H1 (cell line): ENCODE results near the gene CRYBB1. TPM values are rescaled to one million over a fixed set of nuclear protein-coding genes. Genes with fewer than 3 reads are reported as not detected.

Source experiments
- BACH1 ChIP-seq: IDR thresholded peaks from 2 replicates; pipeline ENCODE4 v1.6.1; 2012; ENCODE audit warnings: low read length, improper control_type of control experiment
- SRF ChIP-seq: IDR thresholded peaks from 2 replicates; pipeline ENCODE4 v1.6.1; 2011; ENCODE audit warnings: mild to moderate bottlenecking, low read depth, low read length, moderate library complexity
- TAF1 ChIP-seq: IDR thresholded peaks from 2 replicates; pipeline ENCODE4 v1.6.1; 2011; ENCODE audit warnings: mild to moderate bottlenecking, low read depth, low read length
- polyA plus RNA-seq, 7 experiments: library from polyadenylated mRNA; depleted of rRNA in 3 of 7; stranded (reverse) in 5 of 7; unstranded in 2 of 7; fragments of >200 nt in 5 of 7; fragments of 200-250 nt in 2 of 7; gene quantifications; 1 replicate in 5 of 7; 2 replicates in 1 of 7; 4 replicates in 1 of 7; pipeline versions ENCODE4 v1.2.1 to v1.2.3, GENCODE V29; 2011 to 2013; ENCODE audit warnings: missing spikeins in 2 of 7, mixed read lengths in 2 of 7
- total RNA-seq: library from RNA; stranded (reverse); fragmentation: NEBNext Ultra II Directional; extraction: Animal tissue kit (Norgen Biotek cat#: 25700); gene quantifications from 2 replicates; pipeline ENCODE4 v1.2.1, GENCODE V29; 2021
- TF ChIP-seq, protein P1 (sequence below): IDR thresholded peaks from 2 replicates; pipeline ENCODE4 v1.6.1; 2012; ENCODE audit warnings: inconsistent platforms

CRYBB1 gene
- total and polyA plus RNA-seq, 2 of the 8 experiments (the other 6 are each of a cell fraction or from before 2014, with no cell fraction given) = 1.7 to 6.0 TPM

DNA sequence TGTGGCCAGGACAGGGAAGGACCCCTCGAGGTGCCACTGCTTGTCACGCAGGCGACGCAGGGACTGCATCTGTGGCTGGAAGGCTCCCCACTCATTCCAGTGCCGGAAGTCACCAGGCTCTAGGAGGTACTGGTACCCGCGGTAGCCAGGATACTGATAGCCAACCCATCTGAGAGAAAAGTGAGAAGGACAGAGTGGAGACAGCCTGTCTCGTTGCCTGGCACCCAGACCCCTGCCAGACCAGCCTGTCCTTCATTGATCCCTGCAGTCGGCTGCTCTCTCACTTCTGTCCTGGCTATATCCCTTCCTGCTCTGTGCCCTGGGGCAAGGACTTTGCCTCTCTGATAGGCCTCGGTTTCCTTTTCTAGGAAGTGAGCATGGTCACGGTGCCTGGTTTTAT lies 18.3 kb downstream of the CRYBB1 start (continued):
- TF ChIP-seq, protein P1, sequence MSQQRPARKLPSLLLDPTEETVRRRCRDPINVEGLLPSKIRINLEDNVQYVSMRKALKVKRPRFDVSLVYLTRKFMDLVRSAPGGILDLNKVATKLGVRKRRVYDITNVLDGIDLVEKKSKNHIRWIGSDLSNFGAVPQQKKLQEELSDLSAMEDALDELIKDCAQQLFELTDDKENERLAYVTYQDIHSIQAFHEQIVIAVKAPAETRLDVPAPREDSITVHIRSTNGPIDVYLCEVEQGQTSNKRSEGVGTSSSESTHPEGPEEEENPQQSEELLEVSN = no peak
- no peak for TF ChIP-seq BACH1
- no peak for TF ChIP-seq TAF1
- no peak for TF ChIP-seq SRF
- TF ChIP-seq, all 59 proteins: peak for 0
